HEK293 (cell line): ENCODE measurements around the gene CPNE4.

ENCODE experiments used
- KLF10 ChIP-seq: fragments of 450-650 bp; IDR thresholded peaks from 2 replicates; pipeline ENCODE4 v1.5.1; 2018; ENCODE audit warnings: missing biosample characterization, mild to moderate bottlenecking, missing genetic modification characterization
- ZBTB10 ChIP-seq: fragments of 450-650 bp; formaldehyde crosslinking; IDR thresholded peaks from 2 replicates; pipeline ENCODE4 v1.5.1; 2016; ENCODE audit warnings: missing biosample characterization, missing genetic modification characterization
- ZBTB17 ChIP-seq: fragments of 450-650 bp; formaldehyde crosslinking; IDR thresholded peaks from 2 replicates; pipeline ENCODE4 v1.5.1; 2016; ENCODE audit warnings: missing biosample characterization, missing genetic modification characterization
- ZNF704 ChIP-seq: fragments of 450-650 bp; formaldehyde crosslinking; IDR thresholded peaks from 2 replicates; pipeline ENCODE4 v1.5.1; 2016; ENCODE audit warnings: missing biosample characterization, missing genetic modification characterization
- TF ChIP-seq, protein P1 (sequence below): fragments of 450-650 bp; formaldehyde crosslinking; optimal IDR thresholded peaks from 2 replicates; pipeline ENCODE3; 2016; ENCODE audit warnings: missing biosample characterization, mild to moderate bottlenecking, missing genetic modification characterization
- TF ChIP-seq, protein P2 (sequence below): fragments of 450-650 bp; formaldehyde crosslinking; IDR thresholded peaks from 2 replicates; pipeline ENCODE4 v1.5.1; 2016; ENCODE audit warnings: missing biosample characterization, missing genetic modification characterization
- TF ChIP-seq, protein P3 (sequence below): fragments of 450-650 bp; formaldehyde crosslinking; IDR thresholded peaks from 2 replicates; pipeline ENCODE4 v1.5.1; 2017; ENCODE audit warnings: missing biosample characterization, missing genetic modification characterization

DNA sequence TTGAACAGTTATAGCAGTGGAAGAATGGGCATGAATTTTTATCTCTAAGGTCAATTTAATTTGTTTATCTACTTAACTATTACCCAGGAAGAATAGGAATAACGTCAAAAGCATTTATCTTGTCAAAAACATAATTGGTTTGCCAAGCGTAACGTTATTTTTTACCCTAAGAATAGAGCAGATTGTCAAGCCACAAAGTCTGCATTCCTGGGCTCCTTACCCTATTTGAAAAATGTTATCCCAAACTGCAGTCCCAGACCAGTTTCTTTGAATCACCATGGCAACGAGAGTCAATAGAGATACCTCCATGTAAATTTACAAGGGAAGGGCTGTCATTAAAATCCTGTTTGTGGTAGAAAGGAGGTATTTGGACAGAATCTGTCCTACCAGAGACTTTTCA, 61.1 kb downstream of the CPNE4 start:
- TF ChIP-seq, protein P1, sequence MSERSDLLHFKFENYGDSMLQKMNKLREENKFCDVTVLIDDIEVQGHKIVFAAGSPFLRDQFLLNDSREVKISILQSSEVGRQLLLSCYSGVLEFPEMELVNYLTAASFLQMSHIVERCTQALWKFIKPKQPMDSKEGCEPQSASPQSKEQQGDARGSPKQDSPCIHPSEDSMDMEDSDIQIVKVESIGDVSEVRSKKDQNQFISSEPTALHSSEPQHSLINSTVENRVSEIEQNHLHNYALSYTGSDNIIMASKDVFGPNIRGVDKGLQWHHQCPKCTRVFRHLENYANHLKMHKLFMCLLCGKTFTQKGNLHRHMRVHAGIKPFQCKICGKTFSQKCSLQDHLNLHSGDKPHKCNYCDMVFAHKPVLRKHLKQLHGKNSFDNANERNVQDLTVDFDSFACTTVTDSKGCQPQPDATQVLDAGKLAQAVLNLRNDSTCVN (tag by site-specific recombination), result no peak
- no peak for TF ChIP-seq ZBTB10 (tag by site-specific recombination)
- TF ChIP-seq KLF10 (tag by site-specific recombination), result no peak
- TF ChIP-seq ZBTB17 (tag by site-specific recombination), result no peak
- TF ChIP-seq, protein P2, sequence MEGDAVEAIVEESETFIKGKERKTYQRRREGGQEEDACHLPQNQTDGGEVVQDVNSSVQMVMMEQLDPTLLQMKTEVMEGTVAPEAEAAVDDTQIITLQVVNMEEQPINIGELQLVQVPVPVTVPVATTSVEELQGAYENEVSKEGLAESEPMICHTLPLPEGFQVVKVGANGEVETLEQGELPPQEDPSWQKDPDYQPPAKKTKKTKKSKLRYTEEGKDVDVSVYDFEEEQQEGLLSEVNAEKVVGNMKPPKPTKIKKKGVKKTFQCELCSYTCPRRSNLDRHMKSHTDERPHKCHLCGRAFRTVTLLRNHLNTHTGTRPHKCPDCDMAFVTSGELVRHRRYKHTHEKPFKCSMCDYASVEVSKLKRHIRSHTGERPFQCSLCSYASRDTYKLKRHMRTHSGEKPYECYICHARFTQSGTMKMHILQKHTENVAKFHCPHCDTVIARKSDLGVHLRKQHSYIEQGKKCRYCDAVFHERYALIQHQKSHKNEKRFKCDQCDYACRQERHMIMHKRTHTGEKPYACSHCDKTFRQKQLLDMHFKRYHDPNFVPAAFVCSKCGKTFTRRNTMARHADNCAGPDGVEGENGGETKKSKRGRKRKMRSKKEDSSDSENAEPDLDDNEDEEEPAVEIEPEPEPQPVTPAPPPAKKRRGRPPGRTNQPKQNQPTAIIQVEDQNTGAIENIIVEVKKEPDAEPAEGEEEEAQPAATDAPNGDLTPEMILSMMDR (tag by site-specific recombination), result no peak
- TF ChIP-seq ZNF704 (tag by site-specific recombination), result no peak
- TF ChIP-seq, protein P3, sequence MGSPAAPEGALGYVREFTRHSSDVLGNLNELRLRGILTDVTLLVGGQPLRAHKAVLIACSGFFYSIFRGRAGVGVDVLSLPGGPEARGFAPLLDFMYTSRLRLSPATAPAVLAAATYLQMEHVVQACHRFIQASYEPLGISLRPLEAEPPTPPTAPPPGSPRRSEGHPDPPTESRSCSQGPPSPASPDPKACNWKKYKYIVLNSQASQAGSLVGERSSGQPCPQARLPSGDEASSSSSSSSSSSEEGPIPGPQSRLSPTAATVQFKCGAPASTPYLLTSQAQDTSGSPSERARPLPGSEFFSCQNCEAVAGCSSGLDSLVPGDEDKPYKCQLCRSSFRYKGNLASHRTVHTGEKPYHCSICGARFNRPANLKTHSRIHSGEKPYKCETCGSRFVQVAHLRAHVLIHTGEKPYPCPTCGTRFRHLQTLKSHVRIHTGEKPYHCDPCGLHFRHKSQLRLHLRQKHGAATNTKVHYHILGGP (tag by site-specific recombination), result no peak
